Lower leg skin (tissue), 3 donors: ENCODE results near the gene POLD4.

Source experiments
- POLR2A ChIP-seq, 2 donors: fragments of 450-650 bp; IDR thresholded peaks; one replicate each; pipeline ENCODE4 v1.6.1; 2016 to 2017; ENCODE audit warnings: antibody characterized with exemption in 2 of 2, mild to moderate bottlenecking in 1 of 2, moderate library complexity in 1 of 2
- TF ChIP-seq, protein P1 (sequence below), 3 donors: fragments of 450-650 bp; IDR thresholded peaks; one replicate each; pipeline ENCODE4 v1.5.1; 2016; ENCODE audit warnings: antibody characterized with exemption in 3 of 3, mild to moderate bottlenecking in 3 of 3, moderate library complexity in 2 of 3

DNA sequence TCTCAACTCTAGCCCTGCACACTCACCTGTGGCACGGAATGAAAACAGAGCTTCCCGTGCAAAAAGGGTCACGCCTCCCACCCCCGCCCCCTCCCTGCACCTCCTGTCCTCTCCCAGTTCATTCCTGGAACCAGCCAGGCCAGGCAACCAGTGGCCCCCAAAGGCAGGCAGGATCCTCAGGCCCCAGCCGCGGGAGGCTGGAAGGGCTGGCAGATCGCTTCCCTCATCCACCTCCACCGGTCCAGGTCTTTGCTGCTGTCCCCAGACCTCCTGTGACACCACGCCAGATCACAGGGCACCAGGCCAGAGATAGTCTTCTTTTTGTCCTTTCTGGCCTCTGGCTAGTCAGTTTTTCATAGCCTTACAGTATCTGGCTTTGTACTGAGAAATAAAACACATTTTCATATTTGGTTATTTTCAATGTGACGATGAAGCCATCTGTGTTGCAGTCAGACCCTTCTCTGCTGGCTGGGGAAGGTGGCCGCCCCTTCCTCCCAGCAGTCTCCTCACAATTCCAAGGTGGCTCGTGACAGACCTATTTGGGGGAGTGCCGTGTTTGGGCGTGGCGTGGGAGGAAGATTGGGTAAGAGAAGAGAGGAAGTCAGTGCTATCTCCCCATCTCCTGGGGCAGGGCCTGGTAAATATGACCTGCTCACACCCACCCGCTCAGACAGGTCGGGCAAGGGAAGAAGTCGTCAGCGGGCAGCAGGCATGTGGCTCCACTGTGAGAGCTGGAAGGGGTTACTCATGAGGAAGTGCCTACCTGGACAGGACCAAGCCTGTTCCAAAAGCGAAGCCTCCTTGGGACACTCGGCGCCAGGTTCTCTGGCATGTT lies 40.9 kb downstream of the POLD4 start:
- TF ChIP-seq, protein P1, sequence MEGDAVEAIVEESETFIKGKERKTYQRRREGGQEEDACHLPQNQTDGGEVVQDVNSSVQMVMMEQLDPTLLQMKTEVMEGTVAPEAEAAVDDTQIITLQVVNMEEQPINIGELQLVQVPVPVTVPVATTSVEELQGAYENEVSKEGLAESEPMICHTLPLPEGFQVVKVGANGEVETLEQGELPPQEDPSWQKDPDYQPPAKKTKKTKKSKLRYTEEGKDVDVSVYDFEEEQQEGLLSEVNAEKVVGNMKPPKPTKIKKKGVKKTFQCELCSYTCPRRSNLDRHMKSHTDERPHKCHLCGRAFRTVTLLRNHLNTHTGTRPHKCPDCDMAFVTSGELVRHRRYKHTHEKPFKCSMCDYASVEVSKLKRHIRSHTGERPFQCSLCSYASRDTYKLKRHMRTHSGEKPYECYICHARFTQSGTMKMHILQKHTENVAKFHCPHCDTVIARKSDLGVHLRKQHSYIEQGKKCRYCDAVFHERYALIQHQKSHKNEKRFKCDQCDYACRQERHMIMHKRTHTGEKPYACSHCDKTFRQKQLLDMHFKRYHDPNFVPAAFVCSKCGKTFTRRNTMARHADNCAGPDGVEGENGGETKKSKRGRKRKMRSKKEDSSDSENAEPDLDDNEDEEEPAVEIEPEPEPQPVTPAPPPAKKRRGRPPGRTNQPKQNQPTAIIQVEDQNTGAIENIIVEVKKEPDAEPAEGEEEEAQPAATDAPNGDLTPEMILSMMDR (IDR thresholded peaks at IDR 0.05), result no peak
- no peak for TF ChIP-seq POLR2A (IDR thresholded peaks at IDR 0.05)
